Measurements from ENCODE around the gene AGBL1.

The AGBL1 gene

DNA sequence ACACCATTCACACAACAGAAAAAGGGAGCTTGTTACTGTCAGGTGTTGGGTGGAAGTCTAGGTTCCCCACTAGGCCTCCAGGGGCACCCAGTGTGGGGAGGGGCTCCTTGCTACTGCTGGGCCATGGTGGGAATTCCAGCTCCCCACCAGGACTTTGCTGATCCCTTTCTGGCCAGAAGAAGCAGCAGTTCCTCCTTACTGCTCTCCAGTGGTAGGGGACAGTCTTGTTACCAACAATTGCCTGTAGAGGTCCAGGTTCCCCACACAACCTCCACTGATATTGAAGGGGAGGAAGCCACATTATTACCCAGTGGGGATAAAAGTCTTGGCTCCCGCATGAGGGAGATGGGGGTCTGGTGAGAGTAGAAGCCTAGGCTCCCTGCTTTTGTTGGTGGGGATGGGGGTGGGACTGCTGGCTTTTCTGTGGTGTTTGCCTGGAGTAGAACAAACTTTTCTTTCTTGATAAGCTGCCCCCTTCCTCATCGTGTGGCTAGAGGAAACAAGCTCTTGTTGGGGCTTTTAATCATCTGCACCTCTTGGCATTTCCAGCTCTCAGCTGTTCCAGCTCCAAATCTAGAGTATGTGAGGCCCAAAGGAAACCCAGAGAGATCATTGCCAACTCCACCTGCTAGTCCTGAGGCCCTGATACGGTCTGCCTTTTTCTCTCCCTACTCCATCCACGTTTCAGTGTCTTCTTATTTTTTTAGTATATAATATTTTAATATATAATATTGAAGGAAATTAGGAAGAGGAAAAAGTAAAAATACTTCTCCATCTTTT lies 824.2 kb downstream of the AGBL1 start:
- TF ChIP-seq, protein P1, sequence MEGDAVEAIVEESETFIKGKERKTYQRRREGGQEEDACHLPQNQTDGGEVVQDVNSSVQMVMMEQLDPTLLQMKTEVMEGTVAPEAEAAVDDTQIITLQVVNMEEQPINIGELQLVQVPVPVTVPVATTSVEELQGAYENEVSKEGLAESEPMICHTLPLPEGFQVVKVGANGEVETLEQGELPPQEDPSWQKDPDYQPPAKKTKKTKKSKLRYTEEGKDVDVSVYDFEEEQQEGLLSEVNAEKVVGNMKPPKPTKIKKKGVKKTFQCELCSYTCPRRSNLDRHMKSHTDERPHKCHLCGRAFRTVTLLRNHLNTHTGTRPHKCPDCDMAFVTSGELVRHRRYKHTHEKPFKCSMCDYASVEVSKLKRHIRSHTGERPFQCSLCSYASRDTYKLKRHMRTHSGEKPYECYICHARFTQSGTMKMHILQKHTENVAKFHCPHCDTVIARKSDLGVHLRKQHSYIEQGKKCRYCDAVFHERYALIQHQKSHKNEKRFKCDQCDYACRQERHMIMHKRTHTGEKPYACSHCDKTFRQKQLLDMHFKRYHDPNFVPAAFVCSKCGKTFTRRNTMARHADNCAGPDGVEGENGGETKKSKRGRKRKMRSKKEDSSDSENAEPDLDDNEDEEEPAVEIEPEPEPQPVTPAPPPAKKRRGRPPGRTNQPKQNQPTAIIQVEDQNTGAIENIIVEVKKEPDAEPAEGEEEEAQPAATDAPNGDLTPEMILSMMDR (IDR thresholded peaks at IDR 0.05; ENCODE audit: extremely low read depth, missing control alignments) = no peak
- DNase-seq (ENCODE audit: low spot score) = no peak

DNA sequence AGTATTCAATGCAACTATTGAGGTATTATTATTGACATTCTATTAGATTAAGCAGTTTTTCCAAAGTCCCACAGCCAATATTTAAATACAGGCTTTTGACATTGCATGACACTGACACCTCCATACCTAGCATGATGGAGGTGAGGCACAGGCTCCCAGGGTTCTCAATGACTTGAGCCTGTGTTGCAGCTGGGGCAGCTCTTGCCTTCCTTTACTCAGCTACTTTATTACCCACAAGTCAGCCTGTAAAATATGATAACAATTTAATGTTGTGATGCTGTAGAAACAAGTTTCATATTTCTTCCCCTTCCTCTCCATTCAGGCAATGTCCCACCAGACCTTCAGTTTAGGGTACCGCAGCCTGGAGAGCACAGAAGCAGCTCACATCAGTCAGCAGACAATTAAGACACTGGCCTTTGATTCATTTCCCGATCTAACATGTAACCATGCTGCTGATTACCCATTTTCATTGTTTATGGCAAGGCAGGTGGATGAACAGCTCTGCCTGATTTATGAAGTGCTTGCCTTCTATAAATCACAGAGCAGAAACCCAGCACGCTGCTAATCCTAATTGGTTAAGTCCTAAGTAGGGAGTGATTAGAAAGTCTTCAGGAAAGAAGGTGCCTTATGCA lies 826.1 kb downstream of the AGBL1 start:
- TF ChIP-seq, protein P1 (IDR thresholded peaks at IDR 0.05; ENCODE audit: extremely low read depth, missing control alignments) = no peak
- DNase-seq (ENCODE audit: low spot score) = no peak

DNA sequence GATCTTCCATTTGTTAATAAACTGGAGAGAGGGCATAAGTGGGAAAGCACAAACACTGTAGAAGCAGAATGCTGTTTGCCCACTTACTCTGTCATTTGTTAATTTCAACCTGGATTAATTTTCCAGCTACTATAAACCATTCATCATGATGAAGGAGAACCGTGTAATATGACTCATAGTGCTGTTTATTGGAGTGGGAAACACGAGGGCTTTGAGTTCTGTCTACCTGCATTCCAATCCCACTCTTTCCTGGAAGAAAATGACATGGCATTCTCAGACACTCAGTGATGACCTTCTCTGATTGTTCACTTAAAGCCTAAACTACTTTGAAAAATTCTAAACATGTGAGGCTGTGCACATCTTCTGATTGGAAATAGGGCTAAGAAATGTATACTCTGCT lies 826.7 kb downstream of the AGBL1 start:
- DNase-seq (ENCODE audit: low spot score) = no peak
- TF ChIP-seq, protein P1 (IDR thresholded peaks at IDR 0.05; ENCODE audit: extremely low read depth, missing control alignments) = no peak

DNA sequence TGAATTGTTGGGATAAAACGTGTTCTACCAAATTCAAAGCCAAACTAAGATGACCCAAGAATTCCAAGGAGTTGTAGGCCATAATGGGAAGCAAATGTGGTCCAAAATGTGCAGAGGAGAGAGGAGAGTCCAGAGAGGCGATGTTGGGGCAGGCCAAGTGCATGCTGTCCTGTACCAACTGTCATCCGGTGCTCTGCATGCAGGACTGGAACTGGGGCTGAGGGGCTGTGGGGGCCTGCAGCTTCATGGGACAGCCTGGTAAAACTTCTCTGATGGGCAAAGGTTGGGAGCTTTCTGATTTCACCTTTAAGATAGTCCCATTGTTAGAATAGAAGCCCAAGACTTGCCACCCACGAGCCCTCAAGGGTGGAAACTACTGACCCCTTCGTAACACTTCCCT lies 831.4 kb downstream of the AGBL1 start:
- TF ChIP-seq, protein P1 (IDR thresholded peaks at IDR 0.05; ENCODE audit: extremely low read depth, missing control alignments) = no peak
- no peak for DNase-seq (ENCODE audit: low spot score)

DNA sequence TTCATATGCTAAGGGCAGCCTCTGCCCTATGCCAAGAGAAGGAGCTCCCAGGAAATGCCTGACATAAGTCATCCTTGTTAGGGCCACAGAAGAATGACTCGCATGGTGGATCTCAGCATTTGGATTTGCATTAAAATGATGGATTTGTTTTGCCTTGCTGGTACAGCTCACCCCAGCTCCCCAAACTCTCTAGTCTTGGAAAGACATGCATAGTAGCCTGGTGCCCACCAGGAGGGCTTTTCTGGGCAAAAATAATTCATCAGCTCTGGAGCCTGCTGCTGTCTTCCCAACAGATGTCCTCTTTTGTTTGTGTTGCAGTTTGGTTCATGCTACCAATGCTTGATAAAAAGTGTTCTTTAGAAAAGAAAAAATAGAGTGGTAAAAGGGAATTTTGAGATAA lies 833.0 kb downstream of the AGBL1 start:
- TF ChIP-seq, protein P1 (IDR thresholded peaks at IDR 0.05; ENCODE audit: extremely low read depth, missing control alignments) = no peak
- DNase-seq (ENCODE audit: low spot score) = no peak

DNA sequence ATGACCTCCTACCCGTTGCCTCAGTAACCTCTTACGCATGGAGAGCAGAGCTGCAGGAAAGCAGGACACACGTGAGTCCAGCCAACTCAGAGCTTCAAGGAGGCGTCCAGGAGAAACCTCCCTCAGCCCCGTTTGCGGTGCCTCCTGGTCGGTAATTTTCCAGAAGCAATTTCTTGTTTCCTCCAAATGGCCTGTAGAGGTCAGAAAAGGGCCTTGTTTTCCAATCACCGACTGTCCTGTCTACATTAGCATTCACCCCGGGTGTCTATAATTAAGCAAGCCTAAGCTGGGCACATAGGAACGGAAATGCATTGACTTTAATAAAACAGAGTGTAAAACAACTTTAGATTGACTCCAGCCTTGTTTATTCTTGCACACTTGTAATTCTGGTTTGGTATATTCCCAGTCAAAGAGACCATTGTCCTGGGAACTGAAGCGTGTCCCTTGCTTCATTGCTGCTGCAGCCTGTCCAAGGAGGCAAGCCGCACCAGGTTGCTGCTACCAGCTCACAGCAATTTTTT lies 836.2 kb downstream of the AGBL1 start:
- TF ChIP-seq, protein P1 (IDR thresholded peaks at IDR 0.05; ENCODE audit: extremely low read depth, missing control alignments) = peak; percentile 15
- no peak for DNase-seq (ENCODE audit: low spot score)

DNA sequence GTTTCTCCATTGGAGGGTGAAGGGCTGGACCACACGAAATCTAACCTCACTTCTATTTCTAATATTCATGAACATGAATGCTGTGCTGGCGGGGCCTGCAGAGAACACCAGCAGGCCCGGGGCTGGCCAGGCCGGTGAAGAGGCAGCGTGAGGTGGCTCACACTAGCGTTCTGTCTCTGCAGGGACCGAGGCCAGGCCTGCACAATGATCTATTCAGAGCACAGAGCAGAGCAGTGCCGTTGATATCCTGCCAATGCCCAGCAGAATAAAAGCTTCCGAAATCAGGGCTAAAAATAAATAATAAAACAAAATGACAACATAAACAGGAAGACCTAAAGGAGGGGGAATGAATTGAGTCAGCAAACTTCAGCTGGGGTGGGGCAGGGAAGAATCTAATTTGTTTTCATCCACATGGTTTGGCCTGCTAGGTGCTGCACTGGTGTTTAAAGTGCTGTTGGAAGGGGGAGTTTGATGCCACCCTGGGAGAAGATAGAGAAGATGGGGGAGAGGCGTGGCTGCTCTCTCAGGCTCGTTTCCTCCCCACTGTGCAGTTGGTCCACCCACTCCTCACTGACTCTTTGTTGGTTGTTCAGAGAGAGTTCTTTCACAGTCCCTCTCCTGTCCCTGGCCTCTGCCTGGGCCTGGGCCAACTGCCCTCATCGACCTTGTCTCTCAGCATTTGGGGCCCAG lies 837.1 kb downstream of the AGBL1 start:
- DNase-seq (ENCODE audit: low spot score) = no peak
- TF ChIP-seq, protein P1 (IDR thresholded peaks at IDR 0.05; ENCODE audit: extremely low read depth, missing control alignments) = no peak

Data from GM20000 (cell line).